Peyer's patch (tissue), 4 donors: ENCODE measurements around the gene DCAF8L2.

ENCODE experiments used
- CTCF ChIP-seq, 6 experiments: fragments of 450-650 bp in 4 of 6; fragments of 200-600 bp in 2 of 6; sonication (generic) in 1 of 6; IDR thresholded peaks; one replicate each; pipeline ENCODE4 v1.5.1; 2017 to 2019; ENCODE audit warnings: antibody characterized with exemption in 6 of 6, mild to moderate bottlenecking in 3 of 6, moderate library complexity in 1 of 6
- POLR2A ChIP-seq, 2 donors: fragments of 450-650 bp; IDR thresholded peaks; one replicate each; pipeline ENCODE4 v1.5.1; 2017; ENCODE audit warnings: antibody characterized with exemption in 2 of 2, mild to moderate bottlenecking in 2 of 2, moderate library complexity in 2 of 2

DNA sequence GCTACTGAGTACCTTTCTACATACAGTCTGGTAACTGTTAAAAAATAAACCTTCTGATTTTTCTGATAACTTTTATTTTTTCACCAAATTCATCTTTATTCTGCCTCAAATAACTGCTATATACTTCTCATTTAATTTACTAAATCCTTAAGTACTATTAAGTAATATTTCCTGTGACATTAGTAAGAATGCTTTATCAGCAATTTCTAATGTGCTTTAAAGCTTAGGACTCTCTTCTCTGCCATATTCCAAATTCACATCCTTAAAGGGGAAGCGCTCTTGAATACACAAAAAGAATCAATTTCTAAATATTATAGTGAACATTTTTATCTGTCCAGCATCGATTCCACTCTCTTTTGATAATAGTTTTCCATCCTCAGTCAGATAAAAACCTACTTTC, 81.1 kb downstream of the DCAF8L2 start:
- TF ChIP-seq POLR2A (IDR thresholded peaks at IDR 0.05) (no peak), CTCF (IDR thresholded peaks at IDR 0.05) (no peak)
